Neural cell (in vitro differentiated cells): ENCODE measurements around the gene GLI3. TPM values are rescaled to one million over a fixed set of nuclear protein-coding genes. Genes with fewer than 3 reads are reported as not detected.

Experiments used
- H2AFZ ChIP-seq: fragments of 200-600, 300-800 bp; sonication (generic), shearing (Covaris generic); 2 replicates; pipeline ENCODE4 v1.6.0; 2014; ENCODE audit warnings: low read depth, mild to moderate bottlenecking, antibody characterized with exemption, low read length, moderate library complexity
- H3F3A ChIP-seq: fragments of 200-600 bp; shearing (Covaris generic); 2 replicates; pipeline ENCODE4 v1.6.1; 2016; ENCODE audit warnings: mild to moderate bottlenecking, moderate library complexity, mixed read lengths, antibody characterized with exemption, low read length; ENCODE audit not compliant: insufficient read depth, poor library complexity, severe bottlenecking
- H3K27ac ChIP-seq: fragments of 200-600, 300-800 bp; sonication (generic), shearing (Covaris generic); 2 replicates; pipeline ENCODE4 v1.5.1; 2014; ENCODE audit warnings: mild to moderate bottlenecking, low read length, moderate library complexity
- H3K27me3 ChIP-seq: fragments of 300-800, 200-600 bp; sonication (generic), shearing (Covaris generic); 2 replicates; pipeline ENCODE4 v1.6.0; 2014; ENCODE audit warnings: mild to moderate bottlenecking, low read depth, low read length, moderate library complexity; ENCODE audit not compliant: insufficient read depth
- H3K36me3 ChIP-seq: fragments of 300-800, 200-600 bp; sonication (generic), shearing (Covaris generic); 2 replicates; pipeline ENCODE4 v1.5.1; 2014; ENCODE audit warnings: mild to moderate bottlenecking, antibody characterized with exemption, low read length, moderate library complexity; ENCODE audit not compliant: insufficient read depth
- H3K4me2 ChIP-seq: fragments of 300-800, 200-600 bp; sonication (generic), shearing (Covaris generic); 2 replicates; pipeline ENCODE4 v1.6.0; 2014; ENCODE audit warnings: mild to moderate bottlenecking, low read length
- H3K4me3 ChIP-seq: fragments of 300-800, 200-600 bp; sonication (generic), shearing (Covaris generic); 2 replicates; pipeline ENCODE4 v1.5.1; 2014; ENCODE audit warnings: mild to moderate bottlenecking, low read length, moderate library complexity
- H3K79me2 ChIP-seq: fragments of 200-600 bp; shearing (Covaris generic); replicated peaks from 2 replicates; pipeline ENCODE4 v1.6.0; 2014; ENCODE audit warnings: mild to moderate bottlenecking, low read length, moderate library complexity; ENCODE audit not compliant: insufficient read depth
- H3K9ac ChIP-seq: fragments of 300-800, 200-600 bp; sonication (generic), shearing (Covaris generic); 2 replicates; pipeline ENCODE4 v1.6.1; 2016; ENCODE audit warnings: mild to moderate bottlenecking, low read length, mixed read lengths
- H3K9me2 ChIP-seq: fragments of 200-600 bp; shearing (Covaris generic); 2 replicates; pipeline ENCODE4 v1.6.1; 2016; ENCODE audit warnings: mild to moderate bottlenecking, low read length, mixed read lengths; ENCODE audit not compliant: insufficient read depth
- H3K9me3 ChIP-seq: fragments of 200-600, 300-800 bp; sonication (generic), shearing (Covaris generic); 2 replicates; pipeline ENCODE4 v1.6.1; 2016; ENCODE audit warnings: mild to moderate bottlenecking, mixed run types, low read length, moderate library complexity, mixed read lengths
- H4K20me1 ChIP-seq: fragments of 200-600 bp; shearing (Covaris generic); 2 replicates; pipeline ENCODE4 v1.6.1; 2016; ENCODE audit warnings: mild to moderate bottlenecking, mixed run types; ENCODE audit not compliant: insufficient read depth
- CTCF ChIP-seq: fragments of 450-650 bp; IDR thresholded peaks from 2 replicates; pipeline ENCODE4 v1.5.1; 2014; ENCODE audit warnings: antibody characterized with exemption, mild to moderate bottlenecking, moderate library complexity; ENCODE audit not compliant: poor library complexity, severe bottlenecking
- EP300 ChIP-seq: fragments of 450-650 bp; conservative IDR thresholded peaks from 2 replicates; pipeline ENCODE4 v1.6.1; 2014; ENCODE audit warnings: antibody characterized with exemption, mild to moderate bottlenecking, moderate library complexity; ENCODE audit not compliant: poor library complexity, severe bottlenecking
- EZH2 ChIP-seq: fragments of 200-600, 300-800 bp; shearing (Covaris generic), sonication (generic); IDR thresholded peaks from 2 replicates; pipeline ENCODE4 v1.6.1; 2014; ENCODE audit warnings: antibody characterized with exemption, low read length, borderline replicate concordance, mild to moderate bottlenecking; ENCODE audit not compliant: insufficient read depth, poor library complexity, severe bottlenecking
- MXI1 ChIP-seq: fragments of 450-650 bp; conservative IDR thresholded peaks from 2 replicates; pipeline ENCODE4 v1.6.1; 2014; ENCODE audit warnings: antibody characterized with exemption, mild to moderate bottlenecking; ENCODE audit not compliant: poor library complexity, severe bottlenecking
- POLR2AphosphoS5 ChIP-seq: IDR thresholded peaks from 2 replicates; pipeline ENCODE4 v1.6.1; 2012
- RAD21 ChIP-seq: fragments of 450-650 bp; conservative IDR thresholded peaks from 2 replicates; pipeline ENCODE4 v1.6.1; 2014; ENCODE audit warnings: antibody characterized with exemption, mild to moderate bottlenecking, moderate library complexity
- REST ChIP-seq: IDR thresholded peaks from 2 replicates; pipeline ENCODE4 v1.6.1; 2012; ENCODE audit warnings: borderline replicate concordance
- SMC3 ChIP-seq: fragments of 450-650 bp; conservative IDR thresholded peaks from 2 replicates; pipeline ENCODE4 v1.6.1; 2014; ENCODE audit warnings: antibody characterized with exemption, mild to moderate bottlenecking, moderate library complexity; ENCODE audit not compliant: poor library complexity
- TAF1 ChIP-seq: IDR thresholded peaks from 2 replicates; pipeline ENCODE4 v1.6.1; 2012; ENCODE audit warnings: low read depth
- polyA plus RNA-seq: library from polyadenylated mRNA; depleted of rRNA; stranded (reverse); fragments of >200 nt; gene quantifications from 2 replicates; pipeline ENCODE4 v1.2.3, GENCODE V29; 2014

The GLI3 gene
- polyA plus RNA-seq, 1 donor from 2014 or later = 0.19 TPM

GRCh38 chr7:42100156-42100508 lies 136.9 kb downstream of the GLI3 start:
- H3K4me3 ChIP-seq = no peak overlapping the region
- H3K9me3 ChIP-seq = no peaks in the 10 kb centered on the region
- no peak for TF ChIP-seq POLR2AphosphoS5
- no peak for TF ChIP-seq RAD21
- TF ChIP-seq MXI1 = no peak
- no peak for TF ChIP-seq SMC3
- TF ChIP-seq TAF1 = no peak
- TF ChIP-seq EP300 = no peak
- no peak for TF ChIP-seq CTCF
- TF ChIP-seq REST = no peak
- no peaks in the 10 kb centered on the region for H4K20me1 ChIP-seq
- H3K27me3 ChIP-seq = peaks cover 22% of the 10 kb centered on the region
- H3K9ac ChIP-seq = no peak overlapping the region
- no peaks in the 10 kb centered on the region for H3F3A ChIP-seq
- no peak overlapping the region for H2AFZ ChIP-seq
- peaks cover 91% of the 10 kb centered on the region for H3K79me2 ChIP-seq
- no peak overlapping the region for H3K4me2 ChIP-seq
- no peaks in the 10 kb centered on the region for H3K36me3 ChIP-seq
- no peak overlapping the region for H3K27ac ChIP-seq
- no peaks in the 10 kb centered on the region for H3K9me2 ChIP-seq

GRCh38 chr7:42099470-42100155 lies 137.4 kb downstream of the GLI3 start:
- Histone ChIP-seq H4K20me1 (no peaks in the 10 kb centered on the region), H3K9ac (no peak overlapping the region), H3K27me3 (peaks cover 23% of the 10 kb centered on the region), H3K4me2 (no peak overlapping the region), H3K79me2 (peaks cover 91% of the 10 kb centered on the region), H3K36me3 (no peaks in the 10 kb centered on the region), H2AFZ (no peak overlapping the region), H3K4me3 (no peak overlapping the region), H3K9me2 (no peaks in the 10 kb centered on the region), H3K27ac (no peak overlapping the region), H3F3A (no peaks in the 10 kb centered on the region), H3K9me3 (no peaks in the 10 kb centered on the region)
- TF ChIP-seq CTCF = no peak
- no peak for TF ChIP-seq REST
- no peak for TF ChIP-seq MXI1
- no peak for TF ChIP-seq RAD21
- no peak for TF ChIP-seq EP300
- TF ChIP-seq EZH2 = no peak
- no peak for TF ChIP-seq POLR2AphosphoS5
- TF ChIP-seq TAF1 = no peak
- TF ChIP-seq SMC3 = no peak
